Measurements from ENCODE around the gene BTG1.
"Not testable (repeated sequence)": the region's sequence is repeated elsewhere in the genome, so short reads cannot be mapped to it uniquely, and the experiment has no call there.

BTG1 gene

DNA sequence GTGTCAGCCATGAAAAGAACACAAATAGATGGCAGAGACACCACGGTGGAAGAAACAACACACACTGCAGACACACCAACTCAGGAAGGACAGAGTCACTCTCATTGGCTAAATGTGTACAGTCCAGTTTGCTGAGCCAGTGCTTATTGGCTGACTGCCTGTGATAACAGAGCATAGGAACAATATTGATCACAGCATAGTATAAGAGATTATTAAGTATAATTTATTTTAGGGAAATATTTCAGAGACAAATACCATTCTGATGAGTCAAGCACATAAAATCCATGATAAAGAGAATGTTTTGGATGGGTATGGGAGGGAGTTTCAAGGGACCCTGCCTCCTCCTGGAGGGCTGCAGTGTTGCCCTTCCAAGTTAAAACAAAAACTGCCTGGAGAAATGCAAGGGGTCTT is 50.9 kb downstream of the BTG1 start:
- DNase-seq: no peak

GRCh38 chr12:92094301-92094700 is 51.3 kb downstream of the BTG1 start:
- DNase-seq: not testable (repeated sequence)

Measured in NCI-H82 (cell line).